ENCODE data around the gene CD300LF. TPM values are rescaled to one million over a fixed set of nuclear protein-coding genes. Genes with fewer than 3 reads are reported as not detected.

The CD300LF gene
- total and polyA plus RNA-seq, 10 of the 15 experiments (the other 5 are each of a cell fraction or from before 2014, with no cell fraction given): 0.15 TPM; not detected in 9

DNA sequence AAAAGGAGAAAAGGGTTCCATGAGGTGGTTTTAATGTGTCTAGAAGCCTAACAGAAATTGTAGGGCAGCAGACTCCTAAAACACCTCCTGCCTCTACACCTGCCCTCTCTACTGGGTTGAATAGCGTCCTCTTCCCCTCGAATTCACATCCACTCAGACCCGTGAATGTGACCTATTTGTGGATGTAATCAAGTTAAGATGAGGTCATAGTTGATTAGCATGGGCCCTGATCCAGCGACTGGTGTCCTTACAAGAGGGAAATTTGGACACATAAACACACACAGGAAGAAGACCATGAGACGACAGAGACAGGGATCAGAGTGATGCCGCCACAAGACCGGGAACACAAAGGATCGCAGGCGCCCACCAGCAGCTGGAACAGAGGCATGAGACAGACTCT lies 13.5 kb downstream of the CD300LF start (continued):
- TF ChIP-seq, protein P1, sequence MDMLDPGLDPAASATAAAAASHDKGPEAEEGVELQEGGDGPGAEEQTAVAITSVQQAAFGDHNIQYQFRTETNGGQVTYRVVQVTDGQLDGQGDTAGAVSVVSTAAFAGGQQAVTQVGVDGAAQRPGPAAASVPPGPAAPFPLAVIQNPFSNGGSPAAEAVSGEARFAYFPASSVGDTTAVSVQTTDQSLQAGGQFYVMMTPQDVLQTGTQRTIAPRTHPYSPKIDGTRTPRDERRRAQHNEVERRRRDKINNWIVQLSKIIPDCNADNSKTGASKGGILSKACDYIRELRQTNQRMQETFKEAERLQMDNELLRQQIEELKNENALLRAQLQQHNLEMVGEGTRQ (IDR thresholded peaks at IDR 0.05; ENCODE audit: borderline replicate concordance, low read depth, low read length): no peak
- TF ChIP-seq MEF2B (IDR thresholded peaks at IDR 0.05; ENCODE audit: partially characterized antibody, poor library complexity, severe bottlenecking): no peak

DNA sequence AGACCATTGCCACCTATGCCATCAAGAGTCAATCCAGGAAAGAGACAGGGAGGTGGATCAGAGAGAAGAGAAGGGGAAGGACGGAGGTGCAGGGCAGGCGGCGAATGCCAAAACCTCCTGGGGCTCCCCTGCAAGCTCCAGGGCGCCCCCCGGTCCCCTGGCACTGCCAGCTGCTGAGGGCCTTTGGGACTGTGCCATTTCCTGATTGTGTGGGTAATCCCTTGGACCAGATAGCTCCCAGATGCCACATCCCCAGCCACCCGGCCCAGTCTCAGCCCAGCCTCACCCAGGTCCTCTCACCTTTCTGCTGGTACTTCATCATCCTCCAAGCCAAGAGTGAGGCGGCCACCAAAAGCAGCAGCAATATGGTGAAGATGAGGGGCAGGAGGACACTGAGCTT lies 14.7 kb downstream of the CD300LF start:
- Histone ChIP-seq H2AFZ (ENCODE audit: control insufficient read depth, low read depth, low read length) (no peak overlapping the region), H3K36me3 (ENCODE audit: control insufficient read depth in 2 of 2, insufficient read depth in 2 of 2, low read length in 1 of 2) (no peaks in the 10 kb centered on the region), H3K79me2 (ENCODE audit: control insufficient read depth, insufficient read depth, low read length) (no peaks in the 10 kb centered on the region), H3K27me3 (replicated peaks in 1 of 2; ENCODE audit: control insufficient read depth in 2 of 2, insufficient read depth in 2 of 2, low read length in 1 of 2) (peaks cover 0 to 2% of the 10 kb centered on the region in 2 experiments; a peak in 2 of 4 replicates), H3K4me1 (ENCODE audit: control insufficient read depth, insufficient read depth, low read length) (peaks cover 19% of the 10 kb centered on the region), H3K9me3 (replicated peaks; ENCODE audit: control insufficient read depth, insufficient read depth, low read length) (no peaks in the 10 kb centered on the region), H3K4me3 (no peak overlapping the region), H3K27ac (ENCODE audit: control insufficient read depth, insufficient read depth) (no peak overlapping the region), H4K20me1 (ENCODE audit: control insufficient read depth, insufficient read depth) (no peaks in the 10 kb centered on the region), H3K9ac (ENCODE audit: control insufficient read depth, insufficient read depth, low read length) (no peak overlapping the region), H3K4me2 (ENCODE audit: control insufficient read depth, insufficient read depth) (no peak overlapping the region; the same call in 1 of the 2 replicates)
- in situ Hi-C loops (cut with MboI) (no loop called here), intact Hi-C loops (cut with micrococcal nuclease; ENCODE audit: unreplicated experiment) (no loop called here)
- FAIRE-seq: no peak
- DNase-seq (ENCODE audit: low read depth, low spot score): no peak
- 46% methylated on average over 7 of the region's 7 CpGs for WGBS (ENCODE audit: insufficient coverage, insufficient replicate concordance, low lambda C conversion rate, missing lambda C conversion rate)
- SMC1A ChIA-PET (ENCODE audit: uncharacterized antibody, unreplicated experiment): interaction anchor here (1.5 to 1.9 kb wide), 4 partner anchors 12 to 41 kb away, joined by 3 to 5 read pairs (median 5); no protein-coding TSS in a partner anchor
- no peak for ATAC-seq
- RAD21 ChIA-PET (ENCODE audit: unreplicated experiment): interaction anchor here (1.6 to 2.5 kb wide), 2 partner anchors 9 to 39 kb away, joined by 4 to 16 read pairs; partner anchors contain the start of gene RAB37
- TF ChIP-seq RELA (IDR thresholded peaks at IDR 0.05; ENCODE audit: borderline replicate concordance, partially characterized antibody) (no peak), NR2F1 (conservative IDR thresholded peaks at IDR 0.05) (no peak), MTA3 (IDR thresholded peaks at IDR 0.05; ENCODE audit: borderline replicate concordance, low read length) (no peak), MXI1 (IDR thresholded peaks at IDR 0.05; ENCODE audit: low read depth, low read length) (no peak), SP1 (IDR thresholded peaks at IDR 0.05; ENCODE audit: low read depth, low read length) (no peak), SRF (IDR thresholded peaks at IDR 0.05; ENCODE audit: low read depth in 2 of 2, low read length in 2 of 2) (no peak)
- TF ChIP-seq, protein P1 (IDR thresholded peaks at IDR 0.05; ENCODE audit: borderline replicate concordance, low read depth, low read length): no peak
- TF ChIP-seq, protein P2, sequence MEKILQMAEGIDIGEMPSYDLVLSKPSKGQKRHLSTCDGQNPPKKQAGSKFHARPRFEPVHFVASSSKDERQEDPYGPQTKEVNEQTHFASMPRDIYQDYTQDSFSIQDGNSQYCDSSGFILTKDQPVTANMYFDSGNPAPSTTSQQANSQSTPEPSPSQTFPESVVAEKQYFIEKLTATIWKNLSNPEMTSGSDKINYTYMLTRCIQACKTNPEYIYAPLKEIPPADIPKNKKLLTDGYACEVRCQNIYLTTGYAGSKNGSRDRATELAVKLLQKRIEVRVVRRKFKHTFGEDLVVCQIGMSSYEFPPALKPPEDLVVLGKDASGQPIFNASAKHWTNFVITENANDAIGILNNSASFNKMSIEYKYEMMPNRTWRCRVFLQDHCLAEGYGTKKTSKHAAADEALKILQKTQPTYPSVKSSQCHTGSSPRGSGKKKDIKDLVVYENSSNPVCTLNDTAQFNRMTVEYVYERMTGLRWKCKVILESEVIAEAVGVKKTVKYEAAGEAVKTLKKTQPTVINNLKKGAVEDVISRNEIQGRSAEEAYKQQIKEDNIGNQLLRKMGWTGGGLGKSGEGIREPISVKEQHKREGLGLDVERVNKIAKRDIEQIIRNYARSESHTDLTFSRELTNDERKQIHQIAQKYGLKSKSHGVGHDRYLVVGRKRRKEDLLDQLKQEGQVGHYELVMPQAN (conservative IDR thresholded peaks at IDR 0.05): no peak
- TF ChIP-seq, protein P3, sequence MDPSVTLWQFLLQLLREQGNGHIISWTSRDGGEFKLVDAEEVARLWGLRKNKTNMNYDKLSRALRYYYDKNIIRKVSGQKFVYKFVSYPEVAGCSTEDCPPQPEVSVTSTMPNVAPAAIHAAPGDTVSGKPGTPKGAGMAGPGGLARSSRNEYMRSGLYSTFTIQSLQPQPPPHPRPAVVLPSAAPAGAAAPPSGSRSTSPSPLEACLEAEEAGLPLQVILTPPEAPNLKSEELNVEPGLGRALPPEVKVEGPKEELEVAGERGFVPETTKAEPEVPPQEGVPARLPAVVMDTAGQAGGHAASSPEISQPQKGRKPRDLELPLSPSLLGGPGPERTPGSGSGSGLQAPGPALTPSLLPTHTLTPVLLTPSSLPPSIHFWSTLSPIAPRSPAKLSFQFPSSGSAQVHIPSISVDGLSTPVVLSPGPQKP (IDR thresholded peaks at IDR 0.05; ENCODE audit: low read depth, low read length): no peak
- TF ChIP-seq, protein P4, sequence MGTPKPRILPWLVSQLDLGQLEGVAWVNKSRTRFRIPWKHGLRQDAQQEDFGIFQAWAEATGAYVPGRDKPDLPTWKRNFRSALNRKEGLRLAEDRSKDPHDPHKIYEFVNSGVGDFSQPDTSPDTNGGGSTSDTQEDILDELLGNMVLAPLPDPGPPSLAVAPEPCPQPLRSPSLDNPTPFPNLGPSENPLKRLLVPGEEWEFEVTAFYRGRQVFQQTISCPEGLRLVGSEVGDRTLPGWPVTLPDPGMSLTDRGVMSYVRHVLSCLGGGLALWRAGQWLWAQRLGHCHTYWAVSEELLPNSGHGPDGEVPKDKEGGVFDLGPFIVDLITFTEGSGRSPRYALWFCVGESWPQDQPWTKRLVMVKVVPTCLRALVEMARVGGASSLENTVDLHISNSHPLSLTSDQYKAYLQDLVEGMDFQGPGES (IDR thresholded peaks at IDR 0.05): no peak
- BruUV-seq (replicated peaks): no TSS peak
- POLR2A ChIA-PET: no interaction called here
- CTCF ChIA-PET: interaction anchor here (1.5 to 1.7 kb wide), 2 partner anchors 38 to 41 kb away, joined by 5 to 6 read pairs; partner anchors contain the start of gene RAB37
